SK-N-SH (cell line): Measurements from ENCODE around the gene KIDINS220. TPM values are rescaled to one million over a fixed set of nuclear protein-coding genes. Genes with fewer than 3 reads are reported as not detected.

Experiments used
- CTCF ChIA-PET: fragments of 300-600, 350-600 bp; formaldehyde crosslinking; extraction: SDS; loops from one replicate; lab custom pipeline; 2021; lab: Yijun Ruan, JAX
- POLR2A ChIA-PET: fragments of 350-600 bp; sonication (Branson Sonifier 250); formaldehyde crosslinking; extraction: SDS; loops from one replicate; lab custom pipeline; 2020; ENCODE audit warnings: antibody characterized with exemption, inconsistent platforms; lab: Yijun Ruan, JAX
- DNase-seq: peaks from one replicate; pipeline ENCODE4 v3.0.0; 2012
- H2AFZ ChIP-seq: fragments of 200-600 bp; sonication (generic); 2 replicates; pipeline ENCODE4 v1.8.1; 2016; ENCODE audit warnings: antibody characterized with exemption, mild to moderate bottlenecking, low read depth
- H3F3A ChIP-seq: fragments of 200-600 bp; sonication (generic); replicated peaks from 2 replicates; pipeline ENCODE3; 2016; ENCODE audit warnings: antibody characterized with exemption, mild to moderate bottlenecking; ENCODE audit not compliant: insufficient read depth
- H3K27ac ChIP-seq, 2 experiments: fragments of 200-500 bp in 1 of 2; fragments of 200-600 bp in 1 of 2; sonication (Bioruptor generic) in 1 of 2; sonication (generic), shearing (Covaris generic) in 1 of 2; 2 replicates each; pipeline versions ENCODE4 v1.5.1 to v1.6.1; 2014 to 2016; ENCODE audit warnings: low read depth in 2 of 2, inconsistent platforms in 1 of 2, low read length in 1 of 2, mild to moderate bottlenecking in 1 of 2, mixed read lengths in 1 of 2
- H3K27me3 ChIP-seq: fragments of 200-600 bp; sonication (generic), shearing (Covaris generic); 2 replicates; pipeline ENCODE4 v1.6.1; 2016; ENCODE audit warnings: mixed run types; ENCODE audit not compliant: insufficient read depth
- H3K36me3 ChIP-seq, 2 experiments: fragments of 200-500 bp in 1 of 2; fragments of 200-600 bp in 1 of 2; sonication (Bioruptor generic) in 1 of 2; sonication (generic) in 1 of 2; replicated peaks in 1 of 2; 2 replicates each; pipeline versions ENCODE3 to v1.5.1; 2014 to 2016; ENCODE audit warnings: low read length in 1 of 2, mild to moderate bottlenecking in 1 of 2; ENCODE audit not compliant: insufficient read depth in 2 of 2, control insufficient read depth in 1 of 2
- H3K4me1 ChIP-seq, 2 experiments: fragments of 200-500 bp in 1 of 2; fragments of 200-600 bp in 1 of 2; sonication (Bioruptor generic) in 1 of 2; sonication (generic), shearing (Covaris generic) in 1 of 2; 2 replicates each; pipeline versions ENCODE4 v1.5.1 to v1.6.1; 2014 to 2016; ENCODE audit warnings: low read depth in 1 of 2, low read length in 1 of 2, mixed run types in 1 of 2; ENCODE audit not compliant: insufficient read depth in 2 of 2, control insufficient read depth in 1 of 2
- H3K4me2 ChIP-seq: fragments of 200-600 bp; sonication (generic), shearing (Covaris generic); 2 replicates; pipeline ENCODE4 v1.6.1; 2017; ENCODE audit warnings: mixed run types
- H3K4me3 ChIP-seq, 2 experiments: fragments of 200-500 bp in 1 of 2; fragments of 200-600 bp in 1 of 2; sonication (Bioruptor generic) in 1 of 2; sonication (generic), shearing (Covaris generic) in 1 of 2; 2 replicates each; pipeline versions ENCODE4 v1.5.1 to v1.8.1; 2014 to 2016; ENCODE audit warnings: low read depth in 2 of 2, inconsistent platforms in 1 of 2, low read length in 1 of 2, mild to moderate bottlenecking in 1 of 2, mixed read lengths in 1 of 2, moderate library complexity in 1 of 2
- H3K79me2 ChIP-seq: fragments of 200-600 bp; sonication (generic); 2 replicates; pipeline ENCODE4 v1.8.1; 2017; ENCODE audit warnings: mild to moderate bottlenecking; ENCODE audit not compliant: insufficient read depth
- H3K9ac ChIP-seq: fragments of 200-600 bp; sonication (generic); 2 replicates; pipeline ENCODE4 v1.6.1; 2017; ENCODE audit warnings: mixed run types
- H3K9me2 ChIP-seq: fragments of 200-600 bp; sonication (generic); 2 replicates; pipeline ENCODE4 v1.6.1; 2017; ENCODE audit warnings: mixed run types
- H3K9me3 ChIP-seq: fragments of 200-600 bp; sonication (generic); 2 replicates; pipeline ENCODE4 v1.6.1; 2017; ENCODE audit warnings: mixed run types, mild to moderate bottlenecking, moderate library complexity
- H4K20me1 ChIP-seq: fragments of 200-600 bp; sonication (generic); 2 replicates; pipeline ENCODE4 v1.6.1; 2017; ENCODE audit warnings: mild to moderate bottlenecking, mixed run types; ENCODE audit not compliant: insufficient read depth
- CHD2 ChIP-seq: fragments of 150-350 bp; IDR thresholded peaks from 2 replicates; pipeline ENCODE4 v1.6.1; 2018; ENCODE audit warnings: low read length; ENCODE audit not compliant: partially characterized antibody
- ELF1 ChIP-seq: IDR thresholded peaks from 2 replicates; pipeline ENCODE4 v1.4.0; 2012
- EP300 ChIP-seq, 2 experiments: IDR thresholded peaks; 2 replicates each; pipeline versions ENCODE4 v1.4.0 to v1.6.1; 2012; ENCODE audit warnings: borderline replicate concordance in 1 of 2, low read depth in 1 of 2, low read length in 1 of 2
- FOXM1 ChIP-seq: IDR thresholded peaks from 2 replicates; pipeline ENCODE4 v1.4.0; 2012; ENCODE audit warnings: low read depth, mild to moderate bottlenecking
- MEF2A ChIP-seq: IDR thresholded peaks from 2 replicates; pipeline ENCODE4 v1.4.0; 2012; ENCODE audit warnings: low read depth, borderline replicate concordance
- MXI1 ChIP-seq: IDR thresholded peaks from 2 replicates; pipeline ENCODE4 v1.6.1; 2012; ENCODE audit warnings: mild to moderate bottlenecking, low read depth, low read length, improper control_type of control experiment
- RCOR1 ChIP-seq: fragments of 150-350 bp; IDR thresholded peaks from 2 replicates; pipeline ENCODE4 v1.6.1; 2017; ENCODE audit warnings: antibody characterized with exemption, low read length
- SMC3 ChIP-seq: IDR thresholded peaks from 2 replicates; pipeline ENCODE4 v1.6.1; 2012; ENCODE audit warnings: low read depth, low read length, improper control_type of control experiment
- YY1 ChIP-seq: IDR thresholded peaks from 2 replicates; pipeline ENCODE4 v1.4.0; 2012; ENCODE audit warnings: low read depth, mild to moderate bottlenecking
- WGBS: methylation state at CpG from one replicate; pipeline ENCODE4 v1.1.6; 2017; ENCODE audit warnings: low lambda C conversion rate; 5-methylcytosine and 5-hydroxymethylcytosine counted together
- polyA plus RNA-seq, 3 experiments: library from polyadenylated mRNA; depleted of rRNA; stranded (reverse); fragments of >200 nt; gene quantifications; 2 replicates each; pipeline ENCODE4 v1.2.3, GENCODE V29; 2012
- TF ChIP-seq, protein P1 (sequence below): fragments of 150-350 bp; IDR thresholded peaks from 2 replicates; pipeline ENCODE4 v1.6.1; 2016; ENCODE audit warnings: mild to moderate bottlenecking, low read depth, low read length
- TF ChIP-seq, protein P2 (sequence below): IDR thresholded peaks from 2 replicates; pipeline ENCODE4 v1.6.1; 2012; ENCODE audit warnings: mild to moderate bottlenecking, low read depth, low read length, moderate library complexity
- TF ChIP-seq, protein P3 (sequence below): fragments of 200-600 bp; sonication (generic); IDR thresholded peaks from 2 replicates; pipeline ENCODE4 v1.6.1; 2017; ENCODE audit warnings: antibody characterized with exemption, mild to moderate bottlenecking, moderate library complexity
- TF ChIP-seq, protein P4 (sequence below): IDR thresholded peaks from 2 replicates; pipeline ENCODE4; 2012

KIDINS220 gene
- polyA plus RNA-seq, 1 of the 3 experiments (the other 2 are of a cell fraction) = 18.2 TPM

DNA sequence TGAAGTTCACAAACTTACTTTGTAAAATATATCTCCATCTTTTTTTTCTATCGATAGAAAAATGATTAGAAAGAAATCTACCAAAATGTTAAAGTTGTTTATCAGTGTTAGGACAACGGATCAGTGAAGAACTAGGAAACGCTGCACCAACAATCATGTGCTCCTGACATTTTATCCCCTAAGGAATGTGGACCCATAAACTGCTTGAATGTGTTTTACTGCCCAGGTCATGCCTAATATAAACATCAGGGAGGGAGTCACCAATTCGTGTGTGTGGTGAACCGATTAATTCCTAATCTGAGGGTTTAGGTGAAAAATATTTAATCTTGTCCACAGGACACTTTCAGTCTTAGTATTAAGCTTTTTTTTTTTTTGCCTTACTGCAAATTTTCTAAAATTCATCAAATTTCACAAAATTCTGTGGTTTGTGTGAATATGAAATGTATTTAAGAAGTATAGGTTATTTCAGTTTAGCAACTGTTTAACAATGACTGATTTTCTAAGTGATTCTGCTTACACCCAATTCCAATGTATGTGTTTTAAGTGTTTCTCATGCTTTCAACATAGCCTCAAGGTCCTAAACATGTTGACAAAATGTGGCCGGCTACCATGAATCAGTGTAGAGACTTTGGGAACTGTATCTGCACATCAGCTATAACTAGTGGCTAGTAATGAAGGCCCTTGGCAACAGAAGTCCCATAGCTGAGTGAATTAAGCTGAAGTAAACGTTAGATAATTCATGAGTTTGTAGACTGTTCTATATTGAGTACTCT is 11.1 kb upstream of the KIDINS220 start:
- no peaks in the 10 kb centered on the region for H3K27me3 ChIP-seq
- no peaks in the 10 kb centered on the region for H3K9me3 ChIP-seq
- no peak for DNase-seq
- H2AFZ ChIP-seq = no peak overlapping the region
- no peaks in the 10 kb centered on the region for H3F3A ChIP-seq
- no peak overlapping the region for H3K9ac ChIP-seq
- no peaks in the 10 kb centered on the region for H3K79me2 ChIP-seq
- no peak overlapping the region for H3K27ac ChIP-seq
- H3K4me1 ChIP-seq = no peaks in the 10 kb centered on the region; a peak in 1 of 4 replicates
- peaks cover 0 to 2% of the 10 kb centered on the region in 2 experiments for H3K36me3 ChIP-seq
- H3K4me3 ChIP-seq = no peak overlapping the region
- H4K20me1 ChIP-seq = no peaks in the 10 kb centered on the region
- no peaks in the 10 kb centered on the region for H3K9me2 ChIP-seq
- ChIA-PET CTCF (interaction anchor here (0.6 to 1.3 kb wide), 4 partner anchors 16 to 783 kb away, joined by 3 to 4 read pairs (median 3); no protein-coding TSS in a partner anchor), POLR2A (interaction anchor here (0.7 kb wide), 1 partner anchor 43 kb away, joined by 5 read pairs; no protein-coding TSS in a partner anchor)
- WGBS = 87% methylated on average over 7 of the region's 7 CpGs
- no peak overlapping the region for H3K4me2 ChIP-seq
- TF ChIP-seq YY1 = no peak
- no peak for TF ChIP-seq EP300 (IDR thresholded peaks at IDR 0.05; ENCODE audit: borderline replicate concordance in 1 of 2, low read depth in 1 of 2, low read length in 1 of 2)
- no peak for TF ChIP-seq CHD2
- TF ChIP-seq, protein P1, sequence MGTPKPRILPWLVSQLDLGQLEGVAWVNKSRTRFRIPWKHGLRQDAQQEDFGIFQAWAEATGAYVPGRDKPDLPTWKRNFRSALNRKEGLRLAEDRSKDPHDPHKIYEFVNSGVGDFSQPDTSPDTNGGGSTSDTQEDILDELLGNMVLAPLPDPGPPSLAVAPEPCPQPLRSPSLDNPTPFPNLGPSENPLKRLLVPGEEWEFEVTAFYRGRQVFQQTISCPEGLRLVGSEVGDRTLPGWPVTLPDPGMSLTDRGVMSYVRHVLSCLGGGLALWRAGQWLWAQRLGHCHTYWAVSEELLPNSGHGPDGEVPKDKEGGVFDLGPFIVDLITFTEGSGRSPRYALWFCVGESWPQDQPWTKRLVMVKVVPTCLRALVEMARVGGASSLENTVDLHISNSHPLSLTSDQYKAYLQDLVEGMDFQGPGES = no peak
- no peak for TF ChIP-seq MXI1
- TF ChIP-seq MEF2A = no peak
- no peak for TF ChIP-seq SMC3
- TF ChIP-seq ELF1 = no peak
- TF ChIP-seq FOXM1 = no peak
- TF ChIP-seq, protein P2, sequence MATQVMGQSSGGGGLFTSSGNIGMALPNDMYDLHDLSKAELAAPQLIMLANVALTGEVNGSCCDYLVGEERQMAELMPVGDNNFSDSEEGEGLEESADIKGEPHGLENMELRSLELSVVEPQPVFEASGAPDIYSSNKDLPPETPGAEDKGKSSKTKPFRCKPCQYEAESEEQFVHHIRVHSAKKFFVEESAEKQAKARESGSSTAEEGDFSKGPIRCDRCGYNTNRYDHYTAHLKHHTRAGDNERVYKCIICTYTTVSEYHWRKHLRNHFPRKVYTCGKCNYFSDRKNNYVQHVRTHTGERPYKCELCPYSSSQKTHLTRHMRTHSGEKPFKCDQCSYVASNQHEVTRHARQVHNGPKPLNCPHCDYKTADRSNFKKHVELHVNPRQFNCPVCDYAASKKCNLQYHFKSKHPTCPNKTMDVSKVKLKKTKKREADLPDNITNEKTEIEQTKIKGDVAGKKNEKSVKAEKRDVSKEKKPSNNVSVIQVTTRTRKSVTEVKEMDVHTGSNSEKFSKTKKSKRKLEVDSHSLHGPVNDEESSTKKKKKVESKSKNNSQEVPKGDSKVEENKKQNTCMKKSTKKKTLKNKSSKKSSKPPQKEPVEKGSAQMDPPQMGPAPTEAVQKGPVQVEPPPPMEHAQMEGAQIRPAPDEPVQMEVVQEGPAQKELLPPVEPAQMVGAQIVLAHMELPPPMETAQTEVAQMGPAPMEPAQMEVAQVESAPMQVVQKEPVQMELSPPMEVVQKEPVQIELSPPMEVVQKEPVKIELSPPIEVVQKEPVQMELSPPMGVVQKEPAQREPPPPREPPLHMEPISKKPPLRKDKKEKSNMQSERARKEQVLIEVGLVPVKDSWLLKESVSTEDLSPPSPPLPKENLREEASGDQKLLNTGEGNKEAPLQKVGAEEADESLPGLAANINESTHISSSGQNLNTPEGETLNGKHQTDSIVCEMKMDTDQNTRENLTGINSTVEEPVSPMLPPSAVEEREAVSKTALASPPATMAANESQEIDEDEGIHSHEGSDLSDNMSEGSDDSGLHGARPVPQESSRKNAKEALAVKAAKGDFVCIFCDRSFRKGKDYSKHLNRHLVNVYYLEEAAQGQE = no peak
- no peak for TF ChIP-seq RCOR1
- TF ChIP-seq, protein P3, sequence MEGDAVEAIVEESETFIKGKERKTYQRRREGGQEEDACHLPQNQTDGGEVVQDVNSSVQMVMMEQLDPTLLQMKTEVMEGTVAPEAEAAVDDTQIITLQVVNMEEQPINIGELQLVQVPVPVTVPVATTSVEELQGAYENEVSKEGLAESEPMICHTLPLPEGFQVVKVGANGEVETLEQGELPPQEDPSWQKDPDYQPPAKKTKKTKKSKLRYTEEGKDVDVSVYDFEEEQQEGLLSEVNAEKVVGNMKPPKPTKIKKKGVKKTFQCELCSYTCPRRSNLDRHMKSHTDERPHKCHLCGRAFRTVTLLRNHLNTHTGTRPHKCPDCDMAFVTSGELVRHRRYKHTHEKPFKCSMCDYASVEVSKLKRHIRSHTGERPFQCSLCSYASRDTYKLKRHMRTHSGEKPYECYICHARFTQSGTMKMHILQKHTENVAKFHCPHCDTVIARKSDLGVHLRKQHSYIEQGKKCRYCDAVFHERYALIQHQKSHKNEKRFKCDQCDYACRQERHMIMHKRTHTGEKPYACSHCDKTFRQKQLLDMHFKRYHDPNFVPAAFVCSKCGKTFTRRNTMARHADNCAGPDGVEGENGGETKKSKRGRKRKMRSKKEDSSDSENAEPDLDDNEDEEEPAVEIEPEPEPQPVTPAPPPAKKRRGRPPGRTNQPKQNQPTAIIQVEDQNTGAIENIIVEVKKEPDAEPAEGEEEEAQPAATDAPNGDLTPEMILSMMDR = no peak
- TF ChIP-seq, protein P4, sequence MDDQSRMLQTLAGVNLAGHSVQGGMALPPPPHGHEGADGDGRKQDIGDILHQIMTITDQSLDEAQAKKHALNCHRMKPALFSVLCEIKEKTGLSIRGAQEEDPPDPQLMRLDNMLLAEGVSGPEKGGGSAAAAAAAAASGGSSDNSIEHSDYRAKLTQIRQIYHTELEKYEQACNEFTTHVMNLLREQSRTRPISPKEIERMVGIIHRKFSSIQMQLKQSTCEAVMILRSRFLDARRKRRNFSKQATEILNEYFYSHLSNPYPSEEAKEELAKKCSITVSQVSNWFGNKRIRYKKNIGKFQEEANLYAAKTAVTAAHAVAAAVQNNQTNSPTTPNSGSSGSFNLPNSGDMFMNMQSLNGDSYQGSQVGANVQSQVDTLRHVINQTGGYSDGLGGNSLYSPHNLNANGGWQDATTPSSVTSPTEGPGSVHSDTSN = no peak
- TF ChIP-seq, all 33 proteins: peak for 0
